NCI-H1694 (cell line): ENCODE measurements around the gene DUXA.
A peak's percentile ranks its signal among the peaks of the same experiment; 100 is the strongest.
"Not testable (repeated sequence)": the region's sequence is repeated elsewhere in the genome, so short reads cannot be mapped to it uniquely, and the experiment has no call there.

Experiments
- DNase-seq: peaks from one replicate; lab custom pipeline; 2025; lab: John Stamatoyannopoulos, UW

DUXA gene

GRCh38 chr19:57167385-57167784, at the start of gene DUXA:
TSS of gene DUXA (minus strand) at chr19:57167485. CDS start at chr19:57167443, 42 bp downstream.
- no peak for DNase-seq

GRCh38 chr19:57212109-57212508, 44.8 kb upstream of the DUXA start:
- DNase-seq, result no peak

- DNase-seq, result no peak
Observed at GRCh38 chr19:57210381-57210780, 43.1 kb upstream of the DUXA start.

GRCh38 chr19:57202160-57202559, 34.9 kb upstream of the DUXA start:
- DNase-seq, result no peak

- not testable (repeated sequence) for DNase-seq
Observed at GRCh38 chr19:57197874-57198273, 30.6 kb upstream of the DUXA start.

GRCh38 chr19:57192993-57193392, 25.7 kb upstream of the DUXA start:
- no peak for DNase-seq

GRCh38 chr19:57192077-57192420, 24.8 kb upstream of the DUXA start:
- DNase-seq, result no peak

- DNase-seq, result peak; percentile 16
Observed at GRCh38 chr19:57191141-57192076, 24.1 kb upstream of the DUXA start, which contains the start of gene ZNF264. TSS of gene ZNF264 (plus strand) at chr19:57191500. CDS start at chr19:57191914, 414 bp downstream.

GRCh38 chr19:57190301-57190700, 23.0 kb upstream of the DUXA start:
- no peak for DNase-seq

GRCh38 chr19:57171551-57172081, 4.3 kb upstream of the DUXA start:
- no peak for DNase-seq

- DNase-seq, result no peak
Observed at GRCh38 chr19:57165846-57166245, 1.4 kb downstream of the DUXA start.

GRCh38 chr19:57161985-57162539, 5.2 kb downstream of the DUXA start:
- no peak for DNase-seq

- no peak for DNase-seq
Observed at GRCh38 chr19:57152921-57153320, 14.4 kb downstream of the DUXA start.

GRCh38 chr19:57141699-57142098, 25.6 kb downstream of the DUXA start:
- DNase-seq, result no peak

- no peak for DNase-seq
Observed at GRCh38 chr19:57135797-57136196, 31.5 kb downstream of the DUXA start.

GRCh38 chr19:57127403-57127802, 39.9 kb downstream of the DUXA start:
- not testable (repeated sequence) for DNase-seq

- DNase-seq, result no peak
Observed at GRCh38 chr19:57123882-57124281, 43.4 kb downstream of the DUXA start.

- DNase-seq, result no peak
Observed at GRCh38 chr19:57118848-57119247, 48.4 kb downstream of the DUXA start.

GRCh38 chr19:57113501-57113900, 53.8 kb downstream of the DUXA start:
- DNase-seq, result not testable (repeated sequence)

GRCh38 chr19:57111329-57111644, 56.0 kb downstream of the DUXA start:
- no peak for DNase-seq

- DNase-seq, result no peak
Observed at GRCh38 chr19:57110592-57111328, 56.5 kb downstream of the DUXA start.

- DNase-seq, result no peak
Observed at GRCh38 chr19:57106722-57107235, 60.5 kb downstream of the DUXA start.
